ENCODE results near the gene C20orf204.

C20orf204 gene

GRCh38 chr20:64039293-64040160, 3.5 kb downstream of the C20orf204 start:
- in situ Hi-C loops (cut with HindIII; ENCODE audit: low pct_ligation_motif_present, low pct_unique_long_range_greater_than_20kb, low sequenced_read_pairs) = no loop called here
- DNase-seq = no peak

- in situ Hi-C loops (cut with HindIII; ENCODE audit: low pct_ligation_motif_present, low pct_unique_long_range_greater_than_20kb, low sequenced_read_pairs) = no loop called here
- DNase-seq = no peak
Observed at GRCh38 chr20:64040231-64041039, 4.5 kb downstream of the C20orf204 start.

- in situ Hi-C loops (cut with HindIII; ENCODE audit: low pct_ligation_motif_present, low pct_unique_long_range_greater_than_20kb, low sequenced_read_pairs) = no loop called here
- no peak for DNase-seq
Observed at GRCh38 chr20:64041040-64041780, 5.2 kb downstream of the C20orf204 start.

- no peak for DNase-seq
- in situ Hi-C loops (cut with HindIII; ENCODE audit: low pct_ligation_motif_present, low pct_unique_long_range_greater_than_20kb, low sequenced_read_pairs) = no loop called here
Observed at GRCh38 chr20:64041781-64042053, 5.7 kb downstream of the C20orf204 start.

- in situ Hi-C loops (cut with HindIII; ENCODE audit: low pct_ligation_motif_present, low pct_unique_long_range_greater_than_20kb, low sequenced_read_pairs) = no loop called here
- DNase-seq = no peak
Observed at GRCh38 chr20:64042054-64042781, 6.2 kb downstream of the C20orf204 start.

- in situ Hi-C loops (cut with HindIII; ENCODE audit: low pct_ligation_motif_present, low pct_unique_long_range_greater_than_20kb, low sequenced_read_pairs) = no loop called here
- no peak for DNase-seq
Observed at GRCh38 chr20:64043768-64044167, 7.8 kb downstream of the C20orf204 start.

- DNase-seq = peak; percentile 50
- in situ Hi-C loops (cut with HindIII; ENCODE audit: low pct_ligation_motif_present, low pct_unique_long_range_greater_than_20kb, low sequenced_read_pairs) = no loop called here
Observed at GRCh38 chr20:64044484-64045247, 8.7 kb downstream of the C20orf204 start.

- in situ Hi-C loops (cut with HindIII; ENCODE audit: low pct_ligation_motif_present, low pct_unique_long_range_greater_than_20kb, low sequenced_read_pairs) = no loop called here
- no peak for DNase-seq
Observed at GRCh38 chr20:64045346-64046011, 9.5 kb downstream of the C20orf204 start.

GRCh38 chr20:64047046-64047389, 11.0 kb downstream of the C20orf204 start:
- in situ Hi-C loops (cut with HindIII; ENCODE audit: low pct_ligation_motif_present, low pct_unique_long_range_greater_than_20kb, low sequenced_read_pairs) = no loop called here
- no peak for DNase-seq

GRCh38 chr20:64047968-64048401, 12.0 kb downstream of the C20orf204 start:
- in situ Hi-C loops (cut with HindIII; ENCODE audit: low pct_ligation_motif_present, low pct_unique_long_range_greater_than_20kb, low sequenced_read_pairs) = no loop called here
- no peak for DNase-seq

- in situ Hi-C loops (cut with HindIII; ENCODE audit: low pct_ligation_motif_present, low pct_unique_long_range_greater_than_20kb, low sequenced_read_pairs) = no loop called here
- no peak for DNase-seq
Observed at GRCh38 chr20:64048402-64049044, 12.5 kb downstream of the C20orf204 start.

GRCh38 chr20:64049060-64049877, 13.3 kb downstream of the C20orf204 start, which contains the start of gene SOX18:
Gene SOX18, minus strand, starts transcription at chr20:64049639. Its CDS starts 123 bp downstream, at chr20:64049516.
- in situ Hi-C loops (cut with HindIII; ENCODE audit: low pct_ligation_motif_present, low pct_unique_long_range_greater_than_20kb, low sequenced_read_pairs) = no loop called here
- no peak for DNase-seq

GRCh38 chr20:64049878-64050260, 13.9 kb downstream of the C20orf204 start:
- no peak for DNase-seq
- in situ Hi-C loops (cut with HindIII; ENCODE audit: low pct_ligation_motif_present, low pct_unique_long_range_greater_than_20kb, low sequenced_read_pairs) = no loop called here

- in situ Hi-C loops (cut with HindIII; ENCODE audit: low pct_ligation_motif_present, low pct_unique_long_range_greater_than_20kb, low sequenced_read_pairs) = no loop called here
- DNase-seq = no peak
Observed at GRCh38 chr20:64050261-64051032, 14.5 kb downstream of the C20orf204 start.

GRCh38 chr20:64051033-64051452, 15.1 kb downstream of the C20orf204 start:
- in situ Hi-C loops (cut with HindIII; ENCODE audit: low pct_ligation_motif_present, low pct_unique_long_range_greater_than_20kb, low sequenced_read_pairs) = no loop called here

More at GRCh38 chr20:64051033-64051452, 15.1 kb downstream of the C20orf204 start:
- DNase-seq = no peak
